ENCODE measurements around the gene SLMAP. TPM values are rescaled to one million over a fixed set of nuclear protein-coding genes. Genes with fewer than 3 reads are reported as not detected.

The SLMAP gene
- total and polyA plus RNA-seq, 7 donors: 31.2 to 180 (median 106) TPM

GRCh38 chr3:57715686-57716085 lies 40.4 kb upstream of the SLMAP start:
- Histone ChIP-seq H3K36me3 (ENCODE audit: insufficient read depth in 1 of 2, low read depth in 1 of 2) (no peaks in the 10 kb centered on the region), H3K4me1 (no peaks in the 10 kb centered on the region), H3K27ac (no peak overlapping the region), H3K4me3 (no peak overlapping the region), H3K27me3 (ENCODE audit: insufficient read depth in 3 of 3, low read length in 2 of 3) (no peaks in the 10 kb centered on the region), H3K9me3 (no peaks in the 10 kb centered on the region)
- ATAC-seq (no peak), DNase-seq (no peak)
- no peak for TF ChIP-seq CTCF (IDR thresholded peaks at IDR 0.05)
- WGBS, 3 donors: 59 to 76% (median 68%) methylated on average over 4 of the region's 4 CpGs
- intact Hi-C loops (cut with DNase I): no loop called here

- Histone ChIP-seq H3K4me3 (no peak overlapping the region), H3K4me1 (no peaks in the 10 kb centered on the region), H3K36me3 (ENCODE audit: insufficient read depth in 1 of 2, low read depth in 1 of 2) (no peaks in the 10 kb centered on the region), H3K27me3 (ENCODE audit: insufficient read depth in 3 of 3, low read length in 2 of 3) (no peaks in the 10 kb centered on the region), H3K27ac (no peak overlapping the region), H3K9me3 (no peaks in the 10 kb centered on the region)
- ATAC-seq (no peak), DNase-seq (no peak)
- 91 to 96% (median 95%) methylated on average over 6 of the region's 6 CpGs for WGBS, 3 donors
- intact Hi-C loops (cut with DNase I): no loop called here
- TF ChIP-seq CTCF (IDR thresholded peaks at IDR 0.05): no peak
Measured at GRCh38 chr3:57717205-57717868, 38.8 kb upstream of the SLMAP start.

- no peaks in the 10 kb centered on the region for H3K9me3 ChIP-seq
- H3K27ac ChIP-seq: no peak overlapping the region
- H3K27me3 ChIP-seq (ENCODE audit: insufficient read depth in 3 of 3, low read length in 2 of 3): no peaks in the 10 kb centered on the region
- H3K4me1 ChIP-seq: no peaks in the 10 kb centered on the region
- intact Hi-C loops (cut with DNase I): no loop called here
- H3K36me3 ChIP-seq (ENCODE audit: insufficient read depth in 1 of 2, low read depth in 1 of 2): no peaks in the 10 kb centered on the region
- DNase-seq: no peak
- 84 to 95% (median 88%) methylated on average over 1 of the region's 1 CpG for WGBS, 3 donors
- no peak for TF ChIP-seq CTCF (IDR thresholded peaks at IDR 0.05)
- ATAC-seq: no peak
- H3K4me3 ChIP-seq: no peak overlapping the region
Measured at GRCh38 chr3:57718118-57718517, 38.0 kb upstream of the SLMAP start.

GRCh38 chr3:57726397-57726796 lies 29.7 kb upstream of the SLMAP start:
- DNase-seq: no peak
- intact Hi-C loops (cut with DNase I): no loop called here
- Histone ChIP-seq H3K36me3 (ENCODE audit: insufficient read depth in 1 of 2, low read depth in 1 of 2) (no peaks in the 10 kb centered on the region), H3K4me3 (no peak overlapping the region), H3K4me1 (no peaks in the 10 kb centered on the region), H3K27ac (no peak overlapping the region), H3K9me3 (no peaks in the 10 kb centered on the region), H3K27me3 (ENCODE audit: insufficient read depth in 3 of 3, low read length in 2 of 3) (no peaks in the 10 kb centered on the region)
- ATAC-seq: no peak
- TF ChIP-seq CTCF (IDR thresholded peaks at IDR 0.05): no peak

GRCh38 chr3:57727106-57727505 lies 29.0 kb upstream of the SLMAP start:
- Histone ChIP-seq H3K27ac (no peak overlapping the region), H3K36me3 (ENCODE audit: insufficient read depth in 1 of 2, low read depth in 1 of 2) (no peaks in the 10 kb centered on the region), H3K9me3 (no peaks in the 10 kb centered on the region), H3K27me3 (ENCODE audit: insufficient read depth in 3 of 3, low read length in 2 of 3) (no peaks in the 10 kb centered on the region), H3K4me3 (no peak overlapping the region), H3K4me1 (no peaks in the 10 kb centered on the region)
- intact Hi-C loops (cut with DNase I): no loop called here
- no peak for ATAC-seq
- WGBS, 3 donors: 87 to 89% (median 88%) methylated on average over 5 of the region's 5 CpGs
- TF ChIP-seq CTCF (IDR thresholded peaks at IDR 0.05): no peak
- no peak for DNase-seq

Data from psoas muscle (tissue), 8 donors.